ENCODE results near the gene XPO4.
"Not testable (repeated sequence)": the region's sequence is repeated elsewhere in the genome, so short reads cannot be mapped to it uniquely, and the experiment has no call there.

Gene XPO4

DNA sequence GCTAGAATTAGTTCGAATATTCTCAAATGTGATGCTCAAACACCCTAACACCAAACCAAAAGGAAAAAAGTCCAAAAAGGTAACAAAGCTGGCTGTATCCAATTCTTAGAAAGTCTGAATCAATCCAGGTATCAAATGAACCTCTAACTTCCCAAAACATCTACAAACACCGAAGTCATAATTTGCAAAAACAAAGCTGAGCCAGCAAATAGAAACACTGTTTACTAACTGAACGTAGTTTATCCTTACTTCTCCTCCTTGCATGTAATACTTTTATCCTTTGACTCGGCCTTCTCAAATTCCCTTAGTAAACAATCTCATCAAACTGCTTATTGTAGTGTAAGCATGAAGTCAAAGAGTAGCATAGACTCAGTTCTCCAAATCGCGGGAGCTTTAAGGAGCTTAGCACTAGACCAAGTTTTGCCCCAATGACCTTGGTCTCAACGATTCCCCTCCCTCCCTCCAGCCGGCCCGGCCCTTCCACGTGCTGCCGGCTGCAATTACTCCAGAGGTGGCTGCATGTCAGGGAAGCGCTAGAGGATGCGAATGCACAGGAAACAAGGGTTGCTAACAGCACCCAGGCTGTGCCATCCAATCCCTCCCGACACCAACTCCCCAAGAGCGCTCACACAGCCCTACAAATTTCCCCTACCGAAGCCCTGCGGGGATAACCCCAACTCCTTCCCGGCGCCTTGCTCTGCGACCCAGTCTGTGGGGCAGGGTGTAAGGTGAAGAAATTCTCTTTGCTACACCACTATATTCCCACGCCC is 693 bp downstream of the XPO4 start:
- Histone ChIP-seq H3K27ac (peak overlapping the region; percentile 84), H3K27me3 (replicated peaks) (no peaks in the 10 kb centered on the region), H3K36me3 (replicated peaks) (peaks cover 2% of the 10 kb centered on the region), H3K4me3 (ENCODE audit: low read depth, low read length) (peak overlapping the region; percentile 97)
- no peak for DNase-seq
- in situ Hi-C loops (cut with HindIII; ENCODE audit: low pct_ligation_motif_present, low sequenced_read_pairs) = no loop called here
- TF ChIP-seq, protein P1, sequence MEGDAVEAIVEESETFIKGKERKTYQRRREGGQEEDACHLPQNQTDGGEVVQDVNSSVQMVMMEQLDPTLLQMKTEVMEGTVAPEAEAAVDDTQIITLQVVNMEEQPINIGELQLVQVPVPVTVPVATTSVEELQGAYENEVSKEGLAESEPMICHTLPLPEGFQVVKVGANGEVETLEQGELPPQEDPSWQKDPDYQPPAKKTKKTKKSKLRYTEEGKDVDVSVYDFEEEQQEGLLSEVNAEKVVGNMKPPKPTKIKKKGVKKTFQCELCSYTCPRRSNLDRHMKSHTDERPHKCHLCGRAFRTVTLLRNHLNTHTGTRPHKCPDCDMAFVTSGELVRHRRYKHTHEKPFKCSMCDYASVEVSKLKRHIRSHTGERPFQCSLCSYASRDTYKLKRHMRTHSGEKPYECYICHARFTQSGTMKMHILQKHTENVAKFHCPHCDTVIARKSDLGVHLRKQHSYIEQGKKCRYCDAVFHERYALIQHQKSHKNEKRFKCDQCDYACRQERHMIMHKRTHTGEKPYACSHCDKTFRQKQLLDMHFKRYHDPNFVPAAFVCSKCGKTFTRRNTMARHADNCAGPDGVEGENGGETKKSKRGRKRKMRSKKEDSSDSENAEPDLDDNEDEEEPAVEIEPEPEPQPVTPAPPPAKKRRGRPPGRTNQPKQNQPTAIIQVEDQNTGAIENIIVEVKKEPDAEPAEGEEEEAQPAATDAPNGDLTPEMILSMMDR (IDR thresholded peaks at IDR 0.05; ENCODE audit: low read depth, low read length, missing control alignments) = no peak

DNA sequence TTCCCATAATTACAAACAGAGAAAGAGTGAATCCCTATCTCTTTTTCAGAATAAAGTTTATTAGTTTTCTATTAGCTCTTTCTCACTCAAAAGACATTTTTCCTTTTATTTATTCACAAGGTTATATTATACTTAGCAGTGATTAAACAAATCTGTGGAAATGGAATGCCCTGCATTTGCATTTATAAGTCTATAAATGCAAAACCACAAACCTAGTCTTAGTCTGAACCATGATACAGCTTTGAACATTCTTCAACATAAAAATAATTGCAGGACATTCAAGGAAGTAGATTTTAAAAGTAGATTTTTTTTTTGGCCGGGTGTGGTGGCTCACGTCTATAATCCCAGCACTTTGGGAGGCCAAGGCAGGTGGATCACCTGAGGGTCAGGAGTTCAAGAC is 8.3 kb downstream of the XPO4 start:
- Histone ChIP-seq H3K27ac (no peak overlapping the region), H3K36me3 (replicated peaks) (no peaks in the 10 kb centered on the region), H3K27me3 (replicated peaks) (no peaks in the 10 kb centered on the region), H3K4me3 (ENCODE audit: low read depth, low read length) (no peak overlapping the region)
- no peak for DNase-seq
- TF ChIP-seq, protein P1 (IDR thresholded peaks at IDR 0.05; ENCODE audit: low read depth, low read length, missing control alignments) = no peak
- in situ Hi-C loops (cut with HindIII; ENCODE audit: low pct_ligation_motif_present, low sequenced_read_pairs) = no loop called here

DNA sequence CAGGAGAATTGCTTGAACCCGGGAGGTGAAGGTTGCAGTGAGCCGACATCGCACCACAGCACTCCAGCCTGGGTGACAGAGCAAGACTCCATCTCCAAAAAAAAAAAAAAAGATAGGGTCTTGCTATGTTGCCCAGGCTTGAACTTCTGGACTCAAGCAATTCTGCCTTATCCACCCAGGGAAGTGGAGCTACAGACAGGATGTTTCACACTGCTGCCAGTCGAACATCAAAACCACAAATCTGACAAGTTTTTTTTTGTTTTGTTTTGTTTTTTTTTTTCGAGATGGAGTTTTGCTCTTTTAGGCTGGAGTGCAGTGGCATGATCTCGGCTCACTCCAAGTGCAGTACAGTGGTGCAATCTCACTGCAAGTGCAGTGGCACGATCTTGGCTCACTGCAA is 10.8 kb downstream of the XPO4 start:
- in situ Hi-C loops (cut with HindIII; ENCODE audit: low pct_ligation_motif_present, low sequenced_read_pairs) = no loop called here
- Histone ChIP-seq H3K27ac (no peak overlapping the region), H3K27me3 (replicated peaks) (no peaks in the 10 kb centered on the region), H3K4me3 (ENCODE audit: low read depth, low read length) (no peak overlapping the region), H3K36me3 (replicated peaks) (no peaks in the 10 kb centered on the region)
- TF ChIP-seq, protein P1 (IDR thresholded peaks at IDR 0.05; ENCODE audit: low read depth, low read length, missing control alignments) = no peak
- no peak for DNase-seq

DNA sequence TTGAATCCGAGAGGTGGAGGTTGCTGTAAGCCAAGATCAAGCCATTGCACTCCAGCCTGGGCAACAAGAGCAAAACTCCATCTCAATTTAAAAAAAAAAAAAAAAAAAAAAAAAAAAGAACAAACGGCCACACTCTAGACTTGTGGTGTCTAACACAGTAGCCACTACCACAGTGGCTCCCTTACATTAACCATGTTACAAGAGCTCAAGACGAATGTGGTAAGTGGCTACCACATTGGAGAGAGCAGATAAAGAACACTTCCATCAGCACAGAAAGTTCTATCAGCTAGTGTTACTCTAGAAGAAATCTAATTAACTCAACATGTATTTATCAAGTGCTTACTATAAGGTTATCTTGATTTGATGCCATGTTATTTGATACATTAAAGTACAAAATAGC is 11.5 kb downstream of the XPO4 start:
- Histone ChIP-seq H3K4me3 (ENCODE audit: low read depth, low read length) (no peak overlapping the region), H3K27me3 (replicated peaks) (no peaks in the 10 kb centered on the region), H3K36me3 (replicated peaks) (no peaks in the 10 kb centered on the region), H3K27ac (no peak overlapping the region)
- in situ Hi-C loops (cut with HindIII; ENCODE audit: low pct_ligation_motif_present, low sequenced_read_pairs) = no loop called here
- DNase-seq = no peak
- TF ChIP-seq, protein P1 (IDR thresholded peaks at IDR 0.05; ENCODE audit: low read depth, low read length, missing control alignments) = no peak

DNA sequence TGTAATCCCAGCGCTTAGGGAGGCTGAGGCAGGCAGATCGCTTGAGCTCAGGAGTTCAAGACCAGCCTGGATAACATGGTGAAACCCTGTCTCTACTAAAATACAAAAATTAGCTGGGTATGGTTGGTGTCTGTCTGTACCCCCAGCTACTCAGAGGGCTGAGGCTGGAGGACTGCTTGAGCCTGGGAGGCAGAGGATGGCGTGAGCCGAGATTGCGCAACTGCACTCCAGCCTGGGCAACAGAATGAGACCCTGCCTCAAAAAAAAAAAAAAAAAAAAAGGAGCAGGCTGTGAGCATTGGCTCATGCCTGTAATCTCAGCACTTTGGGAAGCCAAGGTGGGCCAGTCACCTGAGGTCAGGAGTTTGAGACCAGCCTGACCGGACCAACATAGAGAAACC is 12.0 kb downstream of the XPO4 start:
- H3K4me3 ChIP-seq (ENCODE audit: low read depth, low read length); DNase-seq; H3K36me3 ChIP-seq (replicated peaks); H3K27ac ChIP-seq; H3K27me3 ChIP-seq (replicated peaks); in situ Hi-C loops (cut with HindIII; ENCODE audit: low pct_ligation_motif_present, low sequenced_read_pairs): not testable (repeated sequence)

DNA sequence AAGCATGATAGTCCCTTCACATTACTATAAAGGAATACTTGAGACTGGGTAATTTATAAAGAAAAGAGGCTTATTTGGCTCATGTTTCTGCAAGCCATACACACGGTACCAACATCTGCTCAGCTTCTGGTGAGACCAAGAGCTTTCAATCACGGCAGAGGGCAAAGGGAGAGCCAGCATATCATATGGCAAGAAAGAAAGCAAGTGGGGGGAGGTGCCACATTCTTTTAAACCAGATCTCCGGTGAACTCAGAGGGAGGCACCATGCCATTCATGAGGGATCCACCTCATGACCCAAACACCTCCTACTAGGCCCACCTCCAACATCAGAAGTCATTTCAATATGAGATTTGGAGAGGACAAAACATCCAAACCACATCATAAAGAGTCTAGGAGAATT is 20.3 kb downstream of the XPO4 start:
- H3K27ac ChIP-seq = peak overlapping the region; percentile 30
- no peak overlapping the region for H3K4me3 ChIP-seq (ENCODE audit: low read depth, low read length)
- H3K36me3 ChIP-seq (replicated peaks) = no peaks in the 10 kb centered on the region
- H3K27me3 ChIP-seq (replicated peaks) = no peaks in the 10 kb centered on the region
- in situ Hi-C loops (cut with HindIII; ENCODE audit: low pct_ligation_motif_present, low sequenced_read_pairs) = no loop called here
- TF ChIP-seq, protein P1 (IDR thresholded peaks at IDR 0.05; ENCODE audit: low read depth, low read length, missing control alignments) = no peak
- DNase-seq = peak; percentile 10

Measured in brain microvascular endothelial cell (primary cell).